Spleen (tissue), 11 donors: ENCODE results near the gene HMCN1. TPM values are rescaled to one million over a fixed set of nuclear protein-coding genes. Genes with fewer than 3 reads are reported as not detected.

ENCODE experiments used
- DNase-seq: peaks from one replicate; pipeline ENCODE4 v3.0.0-alpha.2; 2020
- H3K27ac ChIP-seq, 8 donors: fragments of 200-600 bp; sonication (generic) in 7 of 8; 1 replicate in 4 of 8; 2 replicates in 4 of 8; pipeline versions ENCODE4 v1.5.0 to v1.8.0; 2016 to 2021; ENCODE audit warnings: inconsistent platforms in 4 of 8, mild to moderate bottlenecking in 4 of 8, moderate library complexity in 1 of 8
- H3K27me3 ChIP-seq, 7 donors: fragments of 200-600 bp; sonication (generic) in 6 of 7; replicated peaks in 1 of 7; 1 replicate in 4 of 7; 2 replicates in 3 of 7; pipeline versions ENCODE4 v1.5.0 to v1.8.0; 2016 to 2021; ENCODE audit warnings: inconsistent platforms in 3 of 7, mild to moderate bottlenecking in 1 of 7
- H3K36me3 ChIP-seq, 6 donors: fragments of 200-600 bp; sonication (generic) in 5 of 6; 1 replicate in 4 of 6; 2 replicates in 2 of 6; pipeline versions ENCODE4 v1.5.0 to v1.8.0; 2016 to 2021; ENCODE audit warnings: inconsistent platforms in 2 of 6
- H3K4me1 ChIP-seq, 6 donors: fragments of 200-600 bp; sonication (generic) in 5 of 6; 1 replicate in 3 of 6; 2 replicates in 3 of 6; pipeline versions ENCODE4 v1.5.0 to v1.8.0; 2016 to 2021; ENCODE audit warnings: inconsistent platforms in 3 of 6
- H3K4me3 ChIP-seq, 8 donors: fragments of 200-600 bp; sonication (generic) in 7 of 8; 1 replicate in 4 of 8; 2 replicates in 4 of 8; pipeline versions ENCODE4 v1.5.0 to v1.8.0; 2016 to 2021; ENCODE audit warnings: inconsistent platforms in 4 of 8, mild to moderate bottlenecking in 4 of 8, moderate library complexity in 2 of 8
- H3K9me3 ChIP-seq, 8 donors: fragments of 200-600 bp; sonication (generic) in 7 of 8; 1 replicate in 4 of 8; 2 replicates in 4 of 8; pipeline versions ENCODE4 v1.5.0 to v1.8.0; 2016 to 2021; ENCODE audit warnings: inconsistent platforms in 4 of 8
- POLR2A ChIP-seq, 3 donors: fragments of 450-650 bp; IDR thresholded peaks; one replicate each; pipeline ENCODE4 v1.5.1; 2017; ENCODE audit warnings: antibody characterized with exemption in 3 of 3, mild to moderate bottlenecking in 1 of 3
- POLR2AphosphoS5 ChIP-seq, 3 donors: sonication (generic); formaldehyde crosslinking; IDR thresholded peaks; one replicate each; pipeline ENCODE4 v1.5.1; 2017; ENCODE audit warnings: antibody characterized with exemption in 3 of 3
- WGBS, 5 donors: extraction: QIAGEN DNeasy Blood & Tissue Kit in 3 of 5; methylation state at CpG; one replicate each; pipeline versions ENCODE4 v1.1.5 to v1.1.7; 2013 to 2018; 5-methylcytosine and 5-hydroxymethylcytosine counted together
- intact Hi-C: fragments of 100-400 bp; cut with DNase I; formaldehyde crosslinking; loops from one replicate; pipeline ENCODE4 v1.15.0; 2023; ENCODE audit warnings: low total_unique reads
- polyA plus RNA-seq, 3 donors: library from polyadenylated mRNA; stranded (reverse); fragments of 200-250 nt; gene quantifications; one replicate each; pipeline ENCODE4 v1.2.1, GENCODE V29; 2013
- total RNA-seq, 7 donors: library from RNA; depleted of rRNA in 3 of 7; stranded (reverse); fragments of >200 nt in 3 of 7; fragmentation: NEBNext Ultra II Directional in 4 of 7; extraction: Animal tissue kit (Norgen Biotek cat#: 25700) in 4 of 7; gene quantifications; one replicate each; pipeline versions ENCODE4 v1.1.0 to v1.2.1, GENCODE V29; 2016 to 2021
- TF ChIP-seq, protein P1 (sequence below), 11 experiments: fragments of 200-600 bp in 7 of 11; fragments of 450-650 bp in 4 of 11; sonication (generic) in 4 of 11; IDR thresholded peaks in 8 of 11; conservative IDR thresholded peaks in 3 of 11; 1 replicate in 7 of 11; 2 replicates in 4 of 11; pipeline versions ENCODE4 v1.4.0 to v1.8.0; 2016 to 2021; ENCODE audit warnings: antibody characterized with exemption in 11 of 11, inconsistent platforms in 4 of 11, mild to moderate bottlenecking in 1 of 11
- donor health status: healthy with polysubstance abuse.
- donor health status: DM: no; HTN: no; CAD: no; lungs with moderate emphysema.
- donor health status: DM: no; HTN: no; CAD: no.
- donor health status: Bipolar disorder and iron deficiency.
- donor health status: healthy.
- donor health status: DM: no; HTN: no; CAD: no.
- donor health status: DM: yes; HTN: yes; CAD: no.

Gene HMCN1
- total and polyA plus RNA-seq, 10 donors: 1.2 to 28.8 (median 19.9) TPM

- WGBS, 5 donors: 72 to 80% (median 73%) methylated on average over 3 of the region's 3 CpGs
- Histone ChIP-seq H3K4me3 (no peak overlapping the region), H3K9me3 (no peaks in the 10 kb centered on the region), H3K36me3 (no peaks in the 10 kb centered on the region), H3K4me1 (no peaks in the 10 kb centered on the region), H3K27me3 (no peaks in the 10 kb centered on the region), H3K27ac (peak overlapping the region in 1 of 8 donors; percentile 52)
- no peak for DNase-seq
- no peak for TF ChIP-seq POLR2A (IDR thresholded peaks at IDR 0.05)
- TF ChIP-seq, protein P1, sequence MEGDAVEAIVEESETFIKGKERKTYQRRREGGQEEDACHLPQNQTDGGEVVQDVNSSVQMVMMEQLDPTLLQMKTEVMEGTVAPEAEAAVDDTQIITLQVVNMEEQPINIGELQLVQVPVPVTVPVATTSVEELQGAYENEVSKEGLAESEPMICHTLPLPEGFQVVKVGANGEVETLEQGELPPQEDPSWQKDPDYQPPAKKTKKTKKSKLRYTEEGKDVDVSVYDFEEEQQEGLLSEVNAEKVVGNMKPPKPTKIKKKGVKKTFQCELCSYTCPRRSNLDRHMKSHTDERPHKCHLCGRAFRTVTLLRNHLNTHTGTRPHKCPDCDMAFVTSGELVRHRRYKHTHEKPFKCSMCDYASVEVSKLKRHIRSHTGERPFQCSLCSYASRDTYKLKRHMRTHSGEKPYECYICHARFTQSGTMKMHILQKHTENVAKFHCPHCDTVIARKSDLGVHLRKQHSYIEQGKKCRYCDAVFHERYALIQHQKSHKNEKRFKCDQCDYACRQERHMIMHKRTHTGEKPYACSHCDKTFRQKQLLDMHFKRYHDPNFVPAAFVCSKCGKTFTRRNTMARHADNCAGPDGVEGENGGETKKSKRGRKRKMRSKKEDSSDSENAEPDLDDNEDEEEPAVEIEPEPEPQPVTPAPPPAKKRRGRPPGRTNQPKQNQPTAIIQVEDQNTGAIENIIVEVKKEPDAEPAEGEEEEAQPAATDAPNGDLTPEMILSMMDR (IDR thresholded peaks at IDR 0.05 in 8 of 11, conservative IDR thresholded peaks at IDR 0.05 in 3 of 11): no peak
- intact Hi-C loops: no loop called here
Observed at GRCh38 chr1:185926588-185926987, 192.4 kb downstream of the HMCN1 start.

GRCh38 chr1:185929776-185930175, 195.6 kb downstream of the HMCN1 start:
- H3K27ac ChIP-seq: peak overlapping the region in 3 of 8 donors; percentile 17 to 39 (median 34)
- intact Hi-C loops: no loop called here
- no peak for DNase-seq
- H3K4me3 ChIP-seq: no peak overlapping the region
- TF ChIP-seq POLR2AphosphoS5 (IDR thresholded peaks at IDR 0.05) (no peak), POLR2A (IDR thresholded peaks at IDR 0.05) (no peak)
- TF ChIP-seq, protein P1 (IDR thresholded peaks at IDR 0.05 in 8 of 11, conservative IDR thresholded peaks at IDR 0.05 in 3 of 11): no peak
- H3K4me1 ChIP-seq: no peaks in the 10 kb centered on the region
- 76 to 100% (median 87%) methylated on average over 1 of the region's 1 CpG for WGBS, 5 donors
- no peaks in the 10 kb centered on the region for H3K27me3 ChIP-seq
- H3K36me3 ChIP-seq: no peaks in the 10 kb centered on the region
- H3K9me3 ChIP-seq: no peaks in the 10 kb centered on the region

GRCh38 chr1:185931438-185931837, 197.2 kb downstream of the HMCN1 start:
- no peak overlapping the region for H3K4me3 ChIP-seq
- no peak for DNase-seq
- no peaks in the 10 kb centered on the region for H3K4me1 ChIP-seq
- H3K36me3 ChIP-seq: no peaks in the 10 kb centered on the region
- H3K27ac ChIP-seq: no peak overlapping the region
- H3K27me3 ChIP-seq: no peaks in the 10 kb centered on the region
- intact Hi-C loops: no loop called here
- TF ChIP-seq, protein P1 (IDR thresholded peaks at IDR 0.05 in 8 of 11, conservative IDR thresholded peaks at IDR 0.05 in 3 of 11): no peak
- TF ChIP-seq POLR2AphosphoS5 (IDR thresholded peaks at IDR 0.05) (no peak), POLR2A (IDR thresholded peaks at IDR 0.05) (no peak)
- 85 to 95% (median 93%) methylated on average over 2 of the region's 2 CpGs for WGBS, 5 donors
- no peaks in the 10 kb centered on the region for H3K9me3 ChIP-seq

DNA sequence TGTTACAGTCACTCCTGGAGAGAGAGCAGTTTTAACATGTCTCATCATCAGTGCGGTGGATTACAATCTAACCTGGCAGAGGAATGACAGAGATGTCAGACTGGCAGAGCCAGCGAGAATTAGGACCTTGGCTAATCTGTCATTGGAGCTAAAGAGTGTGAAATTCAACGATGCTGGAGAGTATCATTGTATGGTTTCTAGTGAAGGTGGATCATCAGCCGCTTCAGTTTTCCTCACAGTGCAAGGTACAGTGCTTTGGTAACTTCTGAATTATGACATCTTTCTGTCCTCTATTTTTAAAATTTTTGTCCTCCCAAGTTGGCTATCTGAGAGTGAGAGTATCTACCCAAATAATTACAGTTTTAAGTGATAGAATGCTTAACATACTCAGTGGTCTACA, 199.4 kb downstream of the HMCN1 start:
- H3K27ac ChIP-seq: no peak overlapping the region
- H3K36me3 ChIP-seq: no peaks in the 10 kb centered on the region
- H3K4me1 ChIP-seq: no peaks in the 10 kb centered on the region
- DNase-seq: no peak
- H3K4me3 ChIP-seq: no peak overlapping the region
- H3K27me3 ChIP-seq: no peaks in the 10 kb centered on the region
- peaks cover 0 to 12% (median 6%) of the 10 kb centered on the region in 8 donors for H3K9me3 ChIP-seq
- TF ChIP-seq POLR2AphosphoS5 (IDR thresholded peaks at IDR 0.05) (no peak), POLR2A (IDR thresholded peaks at IDR 0.05) (no peak)
- TF ChIP-seq, protein P1 (IDR thresholded peaks at IDR 0.05 in 8 of 11, conservative IDR thresholded peaks at IDR 0.05 in 3 of 11): no peak
- intact Hi-C loops: no loop called here
- 88 to 93% (median 92%) methylated on average over 4 of the region's 4 CpGs for WGBS, 5 donors
